Panc1 (cell line): Measurements from ENCODE around the gene VEZF1. TPM values are rescaled to one million over a fixed set of nuclear protein-coding genes. Genes with fewer than 3 reads are reported as not detected.

Source experiments
- ATAC-seq: fragments of 200-7000 bp; cut with Tn5 transposase; 2 replicates; pipeline ENCODE4 v1.9.1; 2020; ENCODE audit warnings: mild to moderate bottlenecking, moderate library complexity
- BruUV-seq: library from RNA; stranded (reverse); fragments of 400-500 nt; replicated peaks from 2 replicates; lab custom pipeline; 2021; lab: Mats Ljungman, UMichigan
- CTCF ChIA-PET: fragments of 300-600 bp; sonication (Branson Sonifier 250); formaldehyde crosslinking; loops from one replicate; lab custom pipeline; 2022; ENCODE audit warnings: antibody characterized with exemption; lab: Charles Lee
- POLR2A ChIA-PET: fragments of 300-600 bp; sonication (Branson Sonifier 250); formaldehyde crosslinking; loops from one replicate; lab custom pipeline; 2022; ENCODE audit warnings: antibody characterized with exemption; lab: Charles Lee
- DNase-seq: peaks from one replicate; pipeline ENCODE4 v3.0.0-alpha.2; 2010; ENCODE audit warnings: low read depth, low spot score
- H3K27ac ChIP-seq: 2 replicates; pipeline ENCODE4 v1.5.1; 2011; ENCODE audit warnings: mild to moderate bottlenecking, low read length, inconsistent platforms
- H3K27me3 ChIP-seq: fragments of 200-500 bp; sonication (Bioruptor generic); 2 replicates; pipeline ENCODE4 v1.6.0; 2014; ENCODE audit warnings: low read length, inconsistent platforms; ENCODE audit not compliant: control insufficient read depth, insufficient read depth
- H3K36me3 ChIP-seq: fragments of 200-500 bp; sonication (Bioruptor generic); 2 replicates; pipeline ENCODE4 v1.5.1; 2014; ENCODE audit warnings: inconsistent platforms, mild to moderate bottlenecking, low read length, moderate library complexity; ENCODE audit not compliant: control insufficient read depth, insufficient read depth
- H3K4me1 ChIP-seq: 2 replicates; pipeline ENCODE4 v1.5.1; 2011; ENCODE audit warnings: inconsistent platforms, mild to moderate bottlenecking, low read length, moderate library complexity; ENCODE audit not compliant: control insufficient read depth, insufficient read depth
- H3K4me3 ChIP-seq, 2 experiments: 2 replicates each; pipeline ENCODE4 v1.5.1; 2011 to 2012; ENCODE audit warnings: low read depth in 2 of 2, low read length in 2 of 2, mild to moderate bottlenecking in 2 of 2, inconsistent platforms in 1 of 2, moderate library complexity in 1 of 2
- H3K9me3 ChIP-seq: fragments of 200-500 bp; sonication (Bioruptor generic); 2 replicates; pipeline ENCODE4 v1.5.1; 2014; ENCODE audit warnings: low read depth, mild to moderate bottlenecking, inconsistent platforms, low read length, moderate library complexity; ENCODE audit not compliant: control insufficient read depth, insufficient read depth
- CTCF ChIP-seq: fragments of 450-650 bp; IDR thresholded peaks from 2 replicates; pipeline ENCODE4 v1.5.1; 2017; ENCODE audit warnings: mild to moderate bottlenecking
- POLR2AphosphoS5 ChIP-seq: IDR thresholded peaks from 2 replicates; pipeline ENCODE4 v1.6.1; 2012; ENCODE audit warnings: mild to moderate bottlenecking, low read depth, low read length, moderate library complexity
- REST ChIP-seq, 2 experiments: IDR thresholded peaks; 2 replicates each; pipeline ENCODE4 v1.6.1; 2011 to 2012; ENCODE audit warnings: low read depth in 2 of 2, control low read depth in 1 of 2, low read length in 1 of 2, mild to moderate bottlenecking in 1 of 2, moderate library complexity in 1 of 2; ENCODE audit not compliant: insufficient read depth in 1 of 2
- SIN3A ChIP-seq: IDR thresholded peaks from 2 replicates; pipeline ENCODE4 v1.6.1; 2012; ENCODE audit warnings: low read depth, mild to moderate bottlenecking, low read length, moderate library complexity, borderline replicate concordance; ENCODE audit not compliant: insufficient read depth
- TCF7L2 ChIP-seq: IDR thresholded peaks from 2 replicates; pipeline ENCODE4 v1.6.1; 2011; ENCODE audit warnings: mild to moderate bottlenecking, low read depth, low read length, inconsistent platforms
- in situ Hi-C: cut with HindIII; loops from 2 replicates; pipeline ENCODE4 v1.10.0; 2016; ENCODE audit warnings: low sequenced_read_pairs, low pct_unique_long_range_greater_than_20kb
- intact Hi-C: fragments of 100-400 bp; cut with micrococcal nuclease; formaldehyde crosslinking; loops from one replicate; pipeline ENCODE4 v1.10.0; 2022; ENCODE audit not compliant: unreplicated experiment
- total RNA-seq: library from RNA; stranded (reverse); gene quantifications from one replicate; pipeline ENCODE4 v1.2.1, GENCODE V29; 2021; ENCODE audit not compliant: unreplicated experiment

Gene VEZF1
- total RNA-seq, 1 experiment from 2014 or later = 73.5 TPM

GRCh38 chr17:57949649-57950048 lies 38.4 kb downstream of the VEZF1 start:
- Histone ChIP-seq H3K27me3 (no peaks in the 10 kb centered on the region), H3K4me1 (peaks cover 91% of the 10 kb centered on the region), H3K4me3 (no peak overlapping the region), H3K27ac (peak overlapping the region; percentile 98), H3K36me3 (no peaks in the 10 kb centered on the region; the same call in 1 of the 2 replicates), H3K9me3 (no peaks in the 10 kb centered on the region)
- intact Hi-C loops = loop anchor here (5.0 kb wide), 2 partner anchors 72 to 92 kb away; no protein-coding TSS in a partner anchor
- TF ChIP-seq POLR2AphosphoS5 (no peak), CTCF (no peak), SIN3A (no peak), REST (IDR thresholded peaks at IDR 0.05; ENCODE audit: insufficient read depth in 1 of 2, low read depth in 2 of 2, low read length in 1 of 2) (no peak), TCF7L2 (no peak)
- no TSS peak for BruUV-seq
- ChIA-PET POLR2A (interaction anchor here (0.6 to 0.9 kb wide), 3 partner anchors 32 to 56 kb away, joined by 3 to 9 read pairs (median 3); no protein-coding TSS in a partner anchor), CTCF (interaction anchor here (0.6 to 1.1 kb wide), 4 partner anchors 10 to 222 kb away, joined by 3 to 10 read pairs (median 6); no protein-coding TSS in a partner anchor)
- in situ Hi-C loops = no loop called here
- ATAC-seq = no peak
- DNase-seq = no peak

- Histone ChIP-seq H3K4me3 (peak overlapping the region in 1 of 2 experiments; percentile 21; a peak in 2 of 4 replicates), H3K27me3 (no peaks in the 10 kb centered on the region), H3K9me3 (no peaks in the 10 kb centered on the region), H3K36me3 (no peaks in the 10 kb centered on the region), H3K27ac (peak overlapping the region; percentile 98), H3K4me1 (peaks cover 92% of the 10 kb centered on the region)
- DNase-seq (no peak), ATAC-seq (peak; percentile 72)
- CTCF ChIA-PET = interaction anchor here (0.6 to 1.1 kb wide), 5 partner anchors 9 to 53 kb away, joined by 3 to 9 read pairs (median 3); no protein-coding TSS in a partner anchor
- TF ChIP-seq TCF7L2 (no peak; the same call in none of the 2 replicates), POLR2AphosphoS5 (peak; percentile 22; the same call in 1 of the 2 replicates), SIN3A (no peak)
- no TSS peak for BruUV-seq
- POLR2A ChIA-PET = interaction anchor here (0.6 to 1.2 kb wide), 6 partner anchors 13 to 51 kb away, joined by 3 to 9 read pairs (median 3); no protein-coding TSS in a partner anchor
- in situ Hi-C loops = no loop called here
- intact Hi-C loops = loop anchor here (5.0 kb wide), 2 partner anchors 71 to 91 kb away; no protein-coding TSS in a partner anchor
These were observed 39.3 kb downstream of the VEZF1 start for GRCh38 chr17:57948555-57949420.
